HepG2 (cell line): ENCODE results near the gene SYNGR2. TPM values are rescaled to one million over a fixed set of nuclear protein-coding genes. Genes with fewer than 3 reads are reported as not detected.
A peak's percentile ranks its signal among the peaks of the same experiment; 100 is the strongest.

ENCODE experiments used
- AGO2 ChIP-seq: fragments of 200-400 bp; formaldehyde crosslinking; optimal IDR thresholded peaks from 2 replicates; pipeline ENCODE3; 2017; ENCODE audit warnings: mild to moderate bottlenecking, low read depth, low read length, moderate library complexity
- KLF6 ChIP-seq: IDR thresholded peaks from 2 replicates; pipeline ENCODE4 v1.8.0; 2016; ENCODE audit warnings: missing biosample characterization, missing genetic modification reagents
- NFATC3 ChIP-seq: sonication (generic); formaldehyde crosslinking; IDR thresholded peaks from 2 replicates; pipeline ENCODE4 v1.5.1; 2020; ENCODE audit warnings: mild to moderate bottlenecking, missing genetic modification reagents
- NFKB2 ChIP-seq: sonication (generic); formaldehyde crosslinking; IDR thresholded peaks from 2 replicates; pipeline ENCODE4 v1.4.0; 2020; ENCODE audit warnings: missing genetic modification reagents, borderline replicate concordance
- SKI ChIP-seq: fragments of 450-650 bp; IDR thresholded peaks from one replicate; pipeline ENCODE4 v1.6.1; 2018; ENCODE audit warnings: mild to moderate bottlenecking; ENCODE audit not compliant: partially characterized antibody
- SMC3 ChIP-seq: IDR thresholded peaks from 2 replicates; pipeline ENCODE4 v1.6.1; 2011; ENCODE audit warnings: low read length, improper control_type of control experiment
- TCF7 ChIP-seq: sonication (generic); IDR thresholded peaks from 2 replicates; pipeline ENCODE4 v1.6.1; 2016; ENCODE audit warnings: antibody characterized with exemption, low read depth
- TEAD3 ChIP-seq: optimal IDR thresholded peaks from 2 replicates; pipeline ENCODE3; 2016; ENCODE audit warnings: borderline replicate concordance
- ZBTB34 ChIP-seq: sonication (generic); formaldehyde crosslinking; IDR thresholded peaks from 2 replicates; pipeline ENCODE4 v1.8.0; 2022; ENCODE audit warnings: mild to moderate bottlenecking, missing genetic modification reagents
- ZKSCAN1 ChIP-seq: fragments of 150-350 bp; IDR thresholded peaks from 2 replicates; pipeline ENCODE4 v1.6.1; 2014; ENCODE audit warnings: low read length
- ZNF280D ChIP-seq: sonication (generic); formaldehyde crosslinking; IDR thresholded peaks from 2 replicates; pipeline ENCODE4 v1.5.1; 2020; ENCODE audit warnings: mild to moderate bottlenecking, missing genetic modification reagents
- ZNF547 ChIP-seq: sonication (generic); formaldehyde crosslinking; IDR thresholded peaks from 2 replicates; pipeline ENCODE4 v1.5.1; 2020; ENCODE audit warnings: mild to moderate bottlenecking, missing genetic modification reagents
- polyA plus RNA-seq, 8 experiments: library from polyadenylated mRNA; depleted of rRNA in 3 of 8; stranded (reverse) in 7 of 8; unstranded in 1 of 8; fragments of >200 nt; fragmentation: Illumina TruSeq in 4 of 8; extraction: Trizol in 4 of 8; gene quantifications; 2 replicates each; pipeline versions ENCODE4 v1.2.1 to v1.2.3, GENCODE V29; 2011 to 2016; ENCODE audit warnings: low read depth in 4 of 8, missing spikeins in 1 of 8, mixed read lengths in 1 of 8; ENCODE audit not compliant: insufficient read depth in 1 of 8
- total RNA-seq, 5 experiments: library from RNA; depleted of rRNA; stranded (reverse); fragments of >200 nt; fragmentation: Illumina TruSeq; extraction: Trizol; gene quantifications; 2 replicates each; pipeline ENCODE4 v1.2.3, GENCODE V29; 2016; ENCODE audit warnings: low read depth in 1 of 5
- TF ChIP-seq, protein P1 (sequence below): sonication (generic); formaldehyde crosslinking; IDR thresholded peaks from 2 replicates; pipeline ENCODE4 v1.4.0; 2020; ENCODE audit warnings: missing genetic modification reagents, borderline replicate concordance
- TF ChIP-seq, protein P2 (sequence below): sonication (generic); formaldehyde crosslinking; IDR thresholded peaks from 2 replicates; pipeline ENCODE4 v1.5.0; 2020; ENCODE audit warnings: mild to moderate bottlenecking, missing genetic modification reagents, borderline replicate concordance

SYNGR2 gene
- total and polyA plus RNA-seq, 2 of the 13 experiments (the other 11 are each of a cell fraction or from before 2014, with no cell fraction given): 46.7 to 170 TPM

DNA sequence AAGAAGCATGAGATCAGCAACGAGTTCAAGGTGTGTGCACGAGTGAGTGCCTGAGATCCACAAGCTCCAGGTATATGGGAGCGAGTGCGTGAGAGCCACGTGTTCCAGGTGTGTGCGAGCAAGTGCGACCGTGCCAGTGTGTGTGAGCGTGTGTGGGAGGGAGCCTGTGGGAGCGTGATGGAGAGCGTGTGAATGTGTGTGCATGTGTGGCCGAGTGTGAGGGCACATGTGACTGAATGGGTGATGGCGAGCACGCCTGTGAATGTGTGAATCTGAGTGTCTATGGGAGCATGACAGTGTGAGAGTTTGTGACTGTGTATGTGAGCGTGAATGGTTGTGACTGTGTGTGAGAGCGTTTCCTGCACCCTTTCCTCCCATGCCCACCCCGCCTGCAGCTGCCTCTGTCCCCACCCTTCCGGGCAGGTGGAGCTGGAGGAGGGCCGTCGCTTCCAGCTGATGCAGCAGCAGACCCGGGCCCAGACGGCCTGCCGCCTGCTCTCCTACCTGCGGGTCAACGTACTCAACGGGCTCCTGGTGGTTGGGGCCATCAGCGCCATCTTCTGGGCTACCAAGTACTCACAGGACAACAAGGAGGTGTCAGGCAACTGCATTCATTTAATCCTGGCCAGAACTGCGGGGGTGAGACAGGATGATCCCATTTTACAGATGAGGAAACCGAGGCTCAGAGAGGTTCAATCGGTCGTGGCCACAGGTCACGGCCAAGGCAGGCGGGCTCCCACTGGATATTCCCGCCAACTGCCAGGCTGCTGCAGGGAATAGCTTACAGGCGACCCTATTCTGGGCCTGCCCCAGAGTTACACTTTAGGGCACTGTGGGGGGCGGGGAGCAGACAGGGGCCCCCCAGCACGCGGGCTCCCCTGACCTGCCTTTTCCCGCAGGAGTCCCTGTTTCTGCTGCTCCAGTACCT lies 34.1 kb upstream of the SYNGR2 start (continued):
- TF ChIP-seq ZNF280D (no peak; the same call in 1 of the 2 replicates), NFKB2 (CRISPR knock-in tag) (peak; percentile 62), ZBTB34 (CRISPR knock-in tag) (no peak), ZNF547 (no peak), NFATC3 (CRISPR knock-in tag) (no peak), TEAD3 (CRISPR knock-in tag) (peak; percentile 66), SMC3 (peak; percentile 71), AGO2 (no peak), ZKSCAN1 (no peak), KLF6 (CRISPR knock-in tag) (no peak), TCF7 (no peak), SKI (peak; percentile 23)
- TF ChIP-seq, protein P1, sequence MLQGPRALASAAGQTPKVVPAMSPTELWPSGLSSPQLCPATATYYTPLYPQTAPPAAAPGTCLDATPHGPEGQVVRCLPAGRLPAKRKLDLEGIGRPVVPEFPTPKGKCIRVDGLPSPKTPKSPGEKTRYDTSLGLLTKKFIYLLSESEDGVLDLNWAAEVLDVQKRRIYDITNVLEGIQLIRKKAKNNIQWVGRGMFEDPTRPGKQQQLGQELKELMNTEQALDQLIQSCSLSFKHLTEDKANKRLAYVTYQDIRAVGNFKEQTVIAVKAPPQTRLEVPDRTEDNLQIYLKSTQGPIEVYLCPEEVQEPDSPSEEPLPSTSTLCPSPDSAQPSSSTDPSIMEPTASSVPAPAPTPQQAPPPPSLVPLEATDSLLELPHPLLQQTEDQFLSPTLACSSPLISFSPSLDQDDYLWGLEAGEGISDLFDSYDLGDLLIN (CRISPR knock-in tag): no peak
- TF ChIP-seq, protein P2, sequence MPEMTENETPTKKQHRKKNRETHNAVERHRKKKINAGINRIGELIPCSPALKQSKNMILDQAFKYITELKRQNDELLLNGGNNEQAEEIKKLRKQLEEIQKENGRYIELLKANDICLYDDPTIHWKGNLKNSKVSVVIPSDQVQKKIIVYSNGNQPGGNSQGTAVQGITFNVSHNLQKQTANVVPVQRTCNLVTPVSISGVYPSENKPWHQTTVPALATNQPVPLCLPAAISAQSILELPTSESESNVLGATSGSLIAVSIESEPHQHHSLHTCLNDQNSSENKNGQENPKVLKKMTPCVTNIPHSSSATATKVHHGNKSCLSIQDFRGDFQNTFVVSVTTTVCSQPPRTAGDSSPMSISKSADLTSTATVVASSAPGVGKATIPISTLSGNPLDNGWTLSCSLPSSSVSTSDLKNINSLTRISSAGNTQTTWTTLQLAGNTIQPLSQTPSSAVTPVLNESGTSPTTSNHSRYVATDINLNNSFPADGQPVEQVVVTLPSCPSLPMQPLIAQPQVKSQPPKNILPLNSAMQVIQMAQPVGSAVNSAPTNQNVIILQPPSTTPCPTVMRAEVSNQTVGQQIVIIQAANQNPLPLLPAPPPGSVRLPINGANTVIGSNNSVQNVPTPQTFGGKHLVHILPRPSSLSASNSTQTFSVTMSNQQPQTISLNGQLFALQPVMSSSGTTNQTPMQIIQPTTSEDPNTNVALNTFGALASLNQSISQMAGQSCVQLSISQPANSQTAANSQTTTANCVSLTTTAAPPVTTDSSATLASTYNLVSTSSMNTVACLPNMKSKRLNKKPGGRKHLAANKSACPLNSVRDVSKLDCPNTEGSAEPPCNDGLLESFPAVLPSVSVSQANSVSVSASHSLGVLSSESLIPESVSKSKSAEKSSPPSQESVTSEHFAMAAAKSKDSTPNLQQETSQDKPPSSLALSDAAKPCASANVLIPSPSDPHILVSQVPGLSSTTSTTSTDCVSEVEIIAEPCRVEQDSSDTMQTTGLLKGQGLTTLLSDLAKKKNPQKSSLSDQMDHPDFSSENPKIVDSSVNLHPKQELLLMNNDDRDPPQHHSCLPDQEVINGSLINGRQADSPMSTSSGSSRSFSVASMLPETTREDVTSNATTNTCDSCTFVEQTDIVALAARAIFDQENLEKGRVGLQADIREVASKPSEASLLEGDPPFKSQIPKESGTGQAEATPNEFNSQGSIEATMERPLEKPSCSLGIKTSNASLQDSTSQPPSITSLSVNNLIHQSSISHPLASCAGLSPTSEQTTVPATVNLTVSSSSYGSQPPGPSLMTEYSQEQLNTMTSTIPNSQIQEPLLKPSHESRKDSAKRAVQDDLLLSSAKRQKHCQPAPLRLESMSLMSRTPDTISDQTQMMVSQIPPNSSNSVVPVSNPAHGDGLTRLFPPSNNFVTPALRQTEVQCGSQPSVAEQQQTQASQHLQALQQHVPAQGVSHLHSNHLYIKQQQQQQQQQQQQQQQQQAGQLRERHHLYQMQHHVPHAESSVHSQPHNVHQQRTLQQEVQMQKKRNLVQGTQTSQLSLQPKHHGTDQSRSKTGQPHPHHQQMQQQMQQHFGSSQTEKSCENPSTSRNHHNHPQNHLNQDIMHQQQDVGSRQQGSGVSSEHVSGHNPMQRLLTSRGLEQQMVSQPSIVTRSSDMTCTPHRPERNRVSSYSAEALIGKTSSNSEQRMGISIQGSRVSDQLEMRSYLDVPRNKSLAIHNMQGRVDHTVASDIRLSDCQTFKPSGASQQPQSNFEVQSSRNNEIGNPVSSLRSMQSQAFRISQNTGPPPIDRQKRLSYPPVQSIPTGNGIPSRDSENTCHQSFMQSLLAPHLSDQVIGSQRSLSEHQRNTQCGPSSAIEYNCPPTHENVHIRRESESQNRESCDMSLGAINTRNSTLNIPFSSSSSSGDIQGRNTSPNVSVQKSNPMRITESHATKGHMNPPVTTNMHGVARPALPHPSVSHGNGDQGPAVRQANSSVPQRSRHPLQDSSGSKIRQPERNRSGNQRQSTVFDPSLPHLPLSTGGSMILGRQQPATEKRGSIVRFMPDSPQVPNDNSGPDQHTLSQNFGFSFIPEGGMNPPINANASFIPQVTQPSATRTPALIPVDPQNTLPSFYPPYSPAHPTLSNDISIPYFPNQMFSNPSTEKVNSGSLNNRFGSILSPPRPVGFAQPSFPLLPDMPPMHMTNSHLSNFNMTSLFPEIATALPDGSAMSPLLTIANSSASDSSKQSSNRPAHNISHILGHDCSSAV (CRISPR knock-in tag): no peak
